Left kidney (tissue), 2 donors: Measurements from ENCODE around the gene CFAP99. TPM values are rescaled to one million over a fixed set of nuclear protein-coding genes. Genes with fewer than 3 reads are reported as not detected.
A peak's percentile ranks its signal among the peaks of the same experiment; 100 is the strongest.
"Not testable (repeated sequence)": the region's sequence is repeated elsewhere in the genome, so short reads cannot be mapped to it uniquely, and the experiment has no call there.

ENCODE experiments used
- DNase-seq: peaks from one replicate; pipeline ENCODE4 v3.0.0-alpha.2; 2013
- polyA plus RNA-seq: library from polyadenylated mRNA; unstranded; fragments of 120-200 nt; gene quantifications from one replicate; pipeline ENCODE4 v1.2.1, GENCODE V29; 2013; ENCODE audit not compliant: insufficient read length

The CFAP99 gene
- polyA plus RNA-seq, 1 donor: 0.80 TPM

- no peak for DNase-seq
These were observed 29.8 kb downstream of the CFAP99 start for GRCh38 chr4:2448589-2448988.

- no peak for DNase-seq
These were observed 30.3 kb downstream of the CFAP99 start for GRCh38 chr4:2449051-2449450.

- DNase-seq: no peak
These were observed 31.0 kb downstream of the CFAP99 start for GRCh38 chr4:2449511-2450392.

GRCh38 chr4:2450394-2451035 is 31.8 kb downstream of the CFAP99 start:
- DNase-seq: no peak

GRCh38 chr4:2451036-2451520 is 32.3 kb downstream of the CFAP99 start:
- no peak for DNase-seq

- no peak for DNase-seq
These were observed 33.3 kb downstream of the CFAP99 start for GRCh38 chr4:2451821-2452785.

GRCh38 chr4:2457481-2458295 is 38.9 kb downstream of the CFAP99 start:
- DNase-seq: no peak

GRCh38 chr4:2458546-2459491 is 40.1 kb downstream of the CFAP99 start:
- DNase-seq: no peak

- DNase-seq: no peak
These were observed 41.0 kb downstream of the CFAP99 start for GRCh38 chr4:2459589-2460349.

GRCh38 chr4:2461246-2461960 is 42.6 kb downstream of the CFAP99 start:
- DNase-seq: no peak

- peak; percentile 51 for DNase-seq
These were observed 43.6 kb downstream of the CFAP99 start for GRCh38 chr4:2462218-2462991.

GRCh38 chr4:2462992-2463762 is 44.4 kb downstream of the CFAP99 start:
- no peak for DNase-seq

GRCh38 chr4:2465032-2465431 is 46.3 kb downstream of the CFAP99 start:
- DNase-seq: no peak

- DNase-seq: not testable (repeated sequence)
These were observed 46.8 kb downstream of the CFAP99 start for GRCh38 chr4:2465544-2465943.

GRCh38 chr4:2468456-2469191 is 49.9 kb downstream of the CFAP99 start, which contains the start of gene RNF4:
RNF4 (plus strand) TSS chr4:2469106; CDS start chr4:2490494, 21,388 bp downstream.
- DNase-seq: peak; percentile 95
